Sigmoid colon (tissue), 7 donors: ENCODE measurements around the gene GAPVD1. TPM values are rescaled to one million over a fixed set of nuclear protein-coding genes. Genes with fewer than 3 reads are reported as not detected.
"Not testable (repeated sequence)": the region's sequence is repeated elsewhere in the genome, so short reads cannot be mapped to it uniquely, and the experiment has no call there.

Experiments used
- DNase-seq: peaks from one replicate; pipeline ENCODE4 v3.0.0-alpha.2; 2019
- H3K27ac ChIP-seq, 4 donors: fragments of 200-600 bp; sonication (generic); one replicate each; pipeline ENCODE4 v1.5.1; 2016 to 2019; ENCODE audit warnings: mild to moderate bottlenecking in 1 of 4
- H3K27me3 ChIP-seq, 3 donors: fragments of 200-600 bp; sonication (generic); one replicate each; pipeline ENCODE4 v1.5.1; 2019; ENCODE audit warnings: mild to moderate bottlenecking in 1 of 3
- H3K36me3 ChIP-seq, 4 donors: fragments of 200-600 bp; sonication (generic); one replicate each; pipeline ENCODE4 v1.5.1; 2016 to 2019
- H3K4me1 ChIP-seq, 4 donors: fragments of 200-600 bp; sonication (generic); one replicate each; pipeline ENCODE4 v1.5.1; 2017 to 2019
- H3K4me3 ChIP-seq, 4 donors: fragments of 200-600 bp; sonication (generic); one replicate each; pipeline ENCODE4 v1.5.1; 2017 to 2019; ENCODE audit warnings: mild to moderate bottlenecking in 2 of 4, moderate library complexity in 1 of 4
- H3K9me3 ChIP-seq, 4 donors: fragments of 200-600 bp in 3 of 4; sonication (generic) in 3 of 4; one replicate each; pipeline versions ENCODE4 v1.5.1 to v1.6.1; 2013 to 2019
- CTCF ChIP-seq, 4 experiments: fragments of 450-650 bp in 3 of 4; fragments of 200-600 bp in 1 of 4; IDR thresholded peaks; one replicate each; pipeline ENCODE4 v1.5.1; 2016 to 2019; ENCODE audit warnings: antibody characterized with exemption in 4 of 4, mild to moderate bottlenecking in 3 of 4, moderate library complexity in 2 of 4
- EP300 ChIP-seq, 4 donors: sonication (generic); formaldehyde crosslinking; IDR thresholded peaks; one replicate each; pipeline ENCODE4 v1.6.1; 2017; ENCODE audit warnings: antibody characterized with exemption in 4 of 4
- POLR2A ChIP-seq, 2 donors: fragments of 450-650 bp; IDR thresholded peaks; one replicate each; pipeline ENCODE4 v1.6.1; 2016; ENCODE audit warnings: antibody characterized with exemption in 2 of 2, mild to moderate bottlenecking in 2 of 2, moderate library complexity in 2 of 2
- POLR2AphosphoS5 ChIP-seq, 4 donors: sonication (generic); formaldehyde crosslinking; IDR thresholded peaks; one replicate each; pipeline ENCODE4 v1.6.1; 2017; ENCODE audit warnings: antibody characterized with exemption in 4 of 4
- WGBS, 2 donors: extraction: QIAGEN DNeasy Blood & Tissue Kit; methylation state at CpG; one replicate each; pipeline ENCODE4 v1.1.7; 2013; 5-methylcytosine and 5-hydroxymethylcytosine counted together
- intact Hi-C: fragments of 100-400 bp; cut with DNase I; formaldehyde crosslinking; loops from one replicate; pipeline ENCODE4 v1.15.1; 2023
- polyA plus RNA-seq, 3 donors: library from polyadenylated mRNA; stranded (reverse); fragments of 200-250 nt; gene quantifications; one replicate each; pipeline ENCODE4 v1.2.3, GENCODE V29; 2013
- total RNA-seq, 4 donors: library from RNA; depleted of rRNA; stranded (reverse); fragments of >200 nt; gene quantifications; one replicate each; pipeline ENCODE4 v1.1.0, GENCODE V29; 2016
- donor health status: healthy with polysubstance abuse.
- donor health status: Bipolar disorder and iron deficiency.
- donor health status: healthy.

The GAPVD1 gene
- total and polyA plus RNA-seq, 7 donors, result 3.0 to 182 (median 44.9) TPM

GRCh38 chr9:125304273-125304672, 42.6 kb downstream of the GAPVD1 start:
- Histone ChIP-seq H3K36me3 (peaks cover 0 to 79% (median 34%) of the 10 kb centered on the region in 4 donors), H3K4me1 (no peaks in the 10 kb centered on the region), H3K27ac (no peak overlapping the region), H3K4me3 (no peak overlapping the region), H3K9me3 (no peaks in the 10 kb centered on the region), H3K27me3 (no peaks in the 10 kb centered on the region)
- no peak for DNase-seq
- WGBS, 2 donors, result 96% methylated on average over 2 of the region's 2 CpGs
- no peak for TF ChIP-seq CTCF (IDR thresholded peaks at IDR 0.05)
- TF ChIP-seq POLR2AphosphoS5 (IDR thresholded peaks at IDR 0.05), result no peak
- no peak for TF ChIP-seq POLR2A (IDR thresholded peaks at IDR 0.05)
- TF ChIP-seq EP300 (IDR thresholded peaks at IDR 0.05), result no peak
- intact Hi-C loops, result no loop called here

- peaks cover 7 to 93% (median 48%) of the 10 kb centered on the region in 4 donors for H3K36me3 ChIP-seq
- no peaks in the 10 kb centered on the region for H3K9me3 ChIP-seq
- H3K4me1 ChIP-seq, result no peaks in the 10 kb centered on the region
- H3K27me3 ChIP-seq, result no peaks in the 10 kb centered on the region
- DNase-seq, result no peak
- intact Hi-C loops, result no loop called here
- WGBS, 2 donors, result 96 to 98% methylated on average over 2 of the region's 2 CpGs
- H3K4me3 ChIP-seq, result no peak overlapping the region
- H3K27ac ChIP-seq, result no peak overlapping the region
- TF ChIP-seq POLR2A (IDR thresholded peaks at IDR 0.05), result no peak
- no peak for TF ChIP-seq POLR2AphosphoS5 (IDR thresholded peaks at IDR 0.05)
- TF ChIP-seq EP300 (IDR thresholded peaks at IDR 0.05), result no peak
- no peak for TF ChIP-seq CTCF (IDR thresholded peaks at IDR 0.05)
These were observed 50.8 kb downstream of the GAPVD1 start for GRCh38 chr9:125312411-125312810.

GRCh38 chr9:125316359-125316758, 54.7 kb downstream of the GAPVD1 start:
- H3K4me3 ChIP-seq, H3K27me3 ChIP-seq, H3K4me1 ChIP-seq, H3K9me3 ChIP-seq, H3K27ac ChIP-seq, DNase-seq, intact Hi-C loops: not testable (repeated sequence)
- peaks cover 12 to 95% (median 47%) of the 10 kb centered on the region in 4 donors for H3K36me3 ChIP-seq
- WGBS, 2 donors, result 53 to 92% methylated on average over 3 of the region's 3 CpGs

GRCh38 chr9:125317704-125318103, 56.1 kb downstream of the GAPVD1 start:
- TF ChIP-seq CTCF (IDR thresholded peaks at IDR 0.05) (no peak), EP300 (IDR thresholded peaks at IDR 0.05) (no peak), POLR2A (IDR thresholded peaks at IDR 0.05) (no peak)
- no peak for DNase-seq
- H3K27ac ChIP-seq, result no peak overlapping the region
- 99 to 100% methylated on average over 3 of the region's 3 CpGs for WGBS, 2 donors
- peaks cover 12 to 94% (median 41%) of the 10 kb centered on the region in 4 donors for H3K36me3 ChIP-seq
- H3K4me1 ChIP-seq, result no peaks in the 10 kb centered on the region
- no peaks in the 10 kb centered on the region for H3K27me3 ChIP-seq
- intact Hi-C loops, result no loop called here
- no peak overlapping the region for H3K4me3 ChIP-seq
- peaks cover 0 to 4% (median under 1%) of the 10 kb centered on the region in 4 donors for H3K9me3 ChIP-seq

- TF ChIP-seq EP300 (IDR thresholded peaks at IDR 0.05), result no peak
- TF ChIP-seq POLR2AphosphoS5 (IDR thresholded peaks at IDR 0.05), result no peak
- TF ChIP-seq POLR2A (IDR thresholded peaks at IDR 0.05), result no peak
- no peak for TF ChIP-seq CTCF (IDR thresholded peaks at IDR 0.05)
- peaks cover 0 to 4% (median under 1%) of the 10 kb centered on the region in 4 donors for H3K9me3 ChIP-seq
- no peak for DNase-seq
- no peak overlapping the region for H3K27ac ChIP-seq
- intact Hi-C loops, result no loop called here
- no peak overlapping the region for H3K4me3 ChIP-seq
- H3K36me3 ChIP-seq, result peaks cover 15 to 91% (median 26%) of the 10 kb centered on the region in 4 donors
- 65 to 98% methylated on average over 3 of the region's 3 CpGs for WGBS, 2 donors
- H3K27me3 ChIP-seq, result no peaks in the 10 kb centered on the region
- H3K4me1 ChIP-seq, result no peaks in the 10 kb centered on the region
These were observed 59.9 kb downstream of the GAPVD1 start for GRCh38 chr9:125321496-125321895.
